Erythroblast (primary cell): ENCODE results near the gene SF3A1.

Experiments
- GATA1 ChIP-seq: IDR thresholded peaks from 2 replicates; pipeline ENCODE4 v1.6.1; 2011; ENCODE audit warnings: low read depth, mild to moderate bottlenecking, control low read depth, low read length, moderate library complexity
- POLR2A ChIP-seq: IDR thresholded peaks from 2 replicates; pipeline ENCODE4 v1.6.1; 2011; ENCODE audit warnings: mild to moderate bottlenecking, low read length

GRCh38 chr22:30361916-30362650 is 5.4 kb upstream of the SF3A1 start:
- no peak for TF ChIP-seq POLR2A
- TF ChIP-seq GATA1, result no peak
